Neural cell (in vitro differentiated cells): ENCODE data around the gene SV2C. TPM values are rescaled to one million over a fixed set of nuclear protein-coding genes. Genes with fewer than 3 reads are reported as not detected.
A peak's percentile ranks its signal among the peaks of the same experiment; 100 is the strongest.

Source experiments
- H2AFZ ChIP-seq: fragments of 200-600, 300-800 bp; sonication (generic), shearing (Covaris generic); 2 replicates; pipeline ENCODE4 v1.6.0; 2014; ENCODE audit warnings: low read depth, mild to moderate bottlenecking, antibody characterized with exemption, low read length, moderate library complexity
- H3F3A ChIP-seq: fragments of 200-600 bp; shearing (Covaris generic); 2 replicates; pipeline ENCODE4 v1.6.1; 2016; ENCODE audit warnings: mild to moderate bottlenecking, moderate library complexity, mixed read lengths, antibody characterized with exemption, low read length; ENCODE audit not compliant: insufficient read depth, poor library complexity, severe bottlenecking
- H3K27ac ChIP-seq: fragments of 200-600, 300-800 bp; sonication (generic), shearing (Covaris generic); 2 replicates; pipeline ENCODE4 v1.5.1; 2014; ENCODE audit warnings: mild to moderate bottlenecking, low read length, moderate library complexity
- H3K27me3 ChIP-seq: fragments of 300-800, 200-600 bp; sonication (generic), shearing (Covaris generic); 2 replicates; pipeline ENCODE4 v1.6.0; 2014; ENCODE audit warnings: mild to moderate bottlenecking, low read depth, low read length, moderate library complexity; ENCODE audit not compliant: insufficient read depth
- H3K36me3 ChIP-seq: fragments of 300-800, 200-600 bp; sonication (generic), shearing (Covaris generic); 2 replicates; pipeline ENCODE4 v1.5.1; 2014; ENCODE audit warnings: mild to moderate bottlenecking, antibody characterized with exemption, low read length, moderate library complexity; ENCODE audit not compliant: insufficient read depth
- H3K4me2 ChIP-seq: fragments of 300-800, 200-600 bp; sonication (generic), shearing (Covaris generic); 2 replicates; pipeline ENCODE4 v1.6.0; 2014; ENCODE audit warnings: mild to moderate bottlenecking, low read length
- H3K4me3 ChIP-seq: fragments of 300-800, 200-600 bp; sonication (generic), shearing (Covaris generic); 2 replicates; pipeline ENCODE4 v1.5.1; 2014; ENCODE audit warnings: mild to moderate bottlenecking, low read length, moderate library complexity
- H3K79me2 ChIP-seq: fragments of 200-600 bp; shearing (Covaris generic); replicated peaks from 2 replicates; pipeline ENCODE4 v1.6.0; 2014; ENCODE audit warnings: mild to moderate bottlenecking, low read length, moderate library complexity; ENCODE audit not compliant: insufficient read depth
- H3K9ac ChIP-seq: fragments of 300-800, 200-600 bp; sonication (generic), shearing (Covaris generic); 2 replicates; pipeline ENCODE4 v1.6.1; 2016; ENCODE audit warnings: mild to moderate bottlenecking, low read length, mixed read lengths
- H3K9me2 ChIP-seq: fragments of 200-600 bp; shearing (Covaris generic); 2 replicates; pipeline ENCODE4 v1.6.1; 2016; ENCODE audit warnings: mild to moderate bottlenecking, low read length, mixed read lengths; ENCODE audit not compliant: insufficient read depth
- H3K9me3 ChIP-seq: fragments of 200-600, 300-800 bp; sonication (generic), shearing (Covaris generic); 2 replicates; pipeline ENCODE4 v1.6.1; 2016; ENCODE audit warnings: mild to moderate bottlenecking, mixed run types, low read length, moderate library complexity, mixed read lengths
- H4K20me1 ChIP-seq: fragments of 200-600 bp; shearing (Covaris generic); 2 replicates; pipeline ENCODE4 v1.6.1; 2016; ENCODE audit warnings: mild to moderate bottlenecking, mixed run types; ENCODE audit not compliant: insufficient read depth
- CTCF ChIP-seq: fragments of 450-650 bp; IDR thresholded peaks from 2 replicates; pipeline ENCODE4 v1.5.1; 2014; ENCODE audit warnings: antibody characterized with exemption, mild to moderate bottlenecking, moderate library complexity; ENCODE audit not compliant: poor library complexity, severe bottlenecking
- EP300 ChIP-seq: fragments of 450-650 bp; conservative IDR thresholded peaks from 2 replicates; pipeline ENCODE4 v1.6.1; 2014; ENCODE audit warnings: antibody characterized with exemption, mild to moderate bottlenecking, moderate library complexity; ENCODE audit not compliant: poor library complexity, severe bottlenecking
- EZH2 ChIP-seq: fragments of 200-600, 300-800 bp; shearing (Covaris generic), sonication (generic); IDR thresholded peaks from 2 replicates; pipeline ENCODE4 v1.6.1; 2014; ENCODE audit warnings: antibody characterized with exemption, low read length, borderline replicate concordance, mild to moderate bottlenecking; ENCODE audit not compliant: insufficient read depth, poor library complexity, severe bottlenecking
- MXI1 ChIP-seq: fragments of 450-650 bp; conservative IDR thresholded peaks from 2 replicates; pipeline ENCODE4 v1.6.1; 2014; ENCODE audit warnings: antibody characterized with exemption, mild to moderate bottlenecking; ENCODE audit not compliant: poor library complexity, severe bottlenecking
- POLR2AphosphoS5 ChIP-seq: IDR thresholded peaks from 2 replicates; pipeline ENCODE4 v1.6.1; 2012
- RAD21 ChIP-seq: fragments of 450-650 bp; conservative IDR thresholded peaks from 2 replicates; pipeline ENCODE4 v1.6.1; 2014; ENCODE audit warnings: antibody characterized with exemption, mild to moderate bottlenecking, moderate library complexity
- REST ChIP-seq: IDR thresholded peaks from 2 replicates; pipeline ENCODE4 v1.6.1; 2012; ENCODE audit warnings: borderline replicate concordance
- SMC3 ChIP-seq: fragments of 450-650 bp; conservative IDR thresholded peaks from 2 replicates; pipeline ENCODE4 v1.6.1; 2014; ENCODE audit warnings: antibody characterized with exemption, mild to moderate bottlenecking, moderate library complexity; ENCODE audit not compliant: poor library complexity
- TAF1 ChIP-seq: IDR thresholded peaks from 2 replicates; pipeline ENCODE4 v1.6.1; 2012; ENCODE audit warnings: low read depth
- polyA plus RNA-seq: library from polyadenylated mRNA; depleted of rRNA; stranded (reverse); fragments of >200 nt; gene quantifications from 2 replicates; pipeline ENCODE4 v1.2.3, GENCODE V29; 2014

Gene SV2C
- polyA plus RNA-seq, 1 donor from 2014 or later: 0.45 TPM

- H3K79me2 ChIP-seq: no peaks in the 10 kb centered on the region
- H3K9me2 ChIP-seq: no peaks in the 10 kb centered on the region
- H3K36me3 ChIP-seq: no peaks in the 10 kb centered on the region
- H3K27me3 ChIP-seq: no peaks in the 10 kb centered on the region
- no peaks in the 10 kb centered on the region for H3F3A ChIP-seq
- no peaks in the 10 kb centered on the region for H3K9me3 ChIP-seq
- H3K27ac ChIP-seq: no peak overlapping the region
- H3K4me3 ChIP-seq: no peak overlapping the region
- TF ChIP-seq EZH2 (no peak), CTCF (no peak), SMC3 (no peak), RAD21 (no peak), MXI1 (no peak), POLR2AphosphoS5 (no peak), TAF1 (no peak)
- no peak overlapping the region for H3K4me2 ChIP-seq
- no peak overlapping the region for H3K9ac ChIP-seq
- H2AFZ ChIP-seq: no peak overlapping the region
- no peaks in the 10 kb centered on the region for H4K20me1 ChIP-seq
Measured at GRCh38 chr5:76325876-76326491, 242.8 kb downstream of the SV2C start.

GRCh38 chr5:76326577-76327302 lies 243.6 kb downstream of the SV2C start:
- Histone ChIP-seq H3K27ac (no peak overlapping the region), H3K9ac (no peak overlapping the region), H3K9me3 (no peaks in the 10 kb centered on the region), H3F3A (no peaks in the 10 kb centered on the region), H3K27me3 (no peaks in the 10 kb centered on the region), H3K79me2 (no peaks in the 10 kb centered on the region), H3K4me2 (no peak overlapping the region), H2AFZ (peak overlapping the region; percentile 4), H3K4me3 (peak overlapping the region; percentile 20), H3K36me3 (no peaks in the 10 kb centered on the region), H4K20me1 (no peaks in the 10 kb centered on the region), H3K9me2 (no peaks in the 10 kb centered on the region)
- TF ChIP-seq SMC3: no peak
- TF ChIP-seq EZH2: no peak
- no peak for TF ChIP-seq EP300
- TF ChIP-seq TAF1: no peak
- TF ChIP-seq REST: no peak
- TF ChIP-seq POLR2AphosphoS5: no peak
- TF ChIP-seq RAD21: no peak
- no peak for TF ChIP-seq CTCF
